DND-41 (cell line): ENCODE data around the gene PTPRH.

Experiments used
- EZH2 ChIP-seq: IDR thresholded peaks from 3 replicates; pipeline ENCODE4 v1.6.1; 2012; ENCODE audit warnings: borderline replicate concordance, low read depth, mild to moderate bottlenecking, moderate library complexity, low read length, inconsistent platforms; ENCODE audit not compliant: severe bottlenecking
- TF ChIP-seq, protein P1 (sequence below): IDR thresholded peaks from 2 replicates; pipeline ENCODE4 v1.5.1; 2012; ENCODE audit warnings: borderline replicate concordance, low read length, moderate library complexity, mild to moderate bottlenecking; ENCODE audit not compliant: poor library complexity, severe bottlenecking; ENCODE audit errors: extremely low read depth

DNA sequence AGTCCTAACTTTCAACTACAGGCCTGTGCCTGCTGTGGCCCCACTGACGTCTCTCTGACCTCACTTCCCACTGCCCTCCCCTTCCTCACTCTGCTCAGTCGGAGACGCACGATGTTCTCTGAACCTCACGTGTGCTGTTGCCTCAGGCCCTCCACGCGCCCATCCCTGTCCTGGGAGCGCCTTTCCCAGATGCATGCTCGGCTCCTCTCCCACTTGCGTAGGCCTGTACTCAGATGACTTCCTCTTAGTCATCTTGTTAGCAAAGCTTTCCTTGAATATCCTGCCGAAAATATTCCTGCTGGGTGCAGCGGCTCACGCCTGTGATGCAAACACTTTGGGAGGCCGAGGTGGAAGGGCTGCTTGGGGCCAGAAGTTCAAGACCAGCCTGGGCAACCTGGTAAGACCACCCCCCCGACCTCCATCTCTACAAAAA lies 19.9 kb downstream of the PTPRH start:
- TF ChIP-seq, protein P1, sequence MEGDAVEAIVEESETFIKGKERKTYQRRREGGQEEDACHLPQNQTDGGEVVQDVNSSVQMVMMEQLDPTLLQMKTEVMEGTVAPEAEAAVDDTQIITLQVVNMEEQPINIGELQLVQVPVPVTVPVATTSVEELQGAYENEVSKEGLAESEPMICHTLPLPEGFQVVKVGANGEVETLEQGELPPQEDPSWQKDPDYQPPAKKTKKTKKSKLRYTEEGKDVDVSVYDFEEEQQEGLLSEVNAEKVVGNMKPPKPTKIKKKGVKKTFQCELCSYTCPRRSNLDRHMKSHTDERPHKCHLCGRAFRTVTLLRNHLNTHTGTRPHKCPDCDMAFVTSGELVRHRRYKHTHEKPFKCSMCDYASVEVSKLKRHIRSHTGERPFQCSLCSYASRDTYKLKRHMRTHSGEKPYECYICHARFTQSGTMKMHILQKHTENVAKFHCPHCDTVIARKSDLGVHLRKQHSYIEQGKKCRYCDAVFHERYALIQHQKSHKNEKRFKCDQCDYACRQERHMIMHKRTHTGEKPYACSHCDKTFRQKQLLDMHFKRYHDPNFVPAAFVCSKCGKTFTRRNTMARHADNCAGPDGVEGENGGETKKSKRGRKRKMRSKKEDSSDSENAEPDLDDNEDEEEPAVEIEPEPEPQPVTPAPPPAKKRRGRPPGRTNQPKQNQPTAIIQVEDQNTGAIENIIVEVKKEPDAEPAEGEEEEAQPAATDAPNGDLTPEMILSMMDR = no peak
- TF ChIP-seq EZH2 = no peak
